Activated naive CD4-positive, alpha-beta T cell treated with anti-CD3 and anti-CD28 coated beads, Interleukin-2, amount 50 U/mL, for 16 hours (primary cell): ENCODE measurements around the gene UNC5A.

ENCODE experiments used
- DNase-seq: peaks from one replicate; pipeline ENCODE4 v3.0.0-alpha.2; 2020

Gene UNC5A

GRCh38 chr5:176810081-176810597 lies at the start of gene UNC5A:
Gene UNC5A, plus strand, starts transcription at chr5:176810559. Its CDS starts 192 bp downstream, at chr5:176810751.
- peak; percentile 72 for DNase-seq

GRCh38 chr5:176761755-176762154 lies 48.6 kb upstream of the UNC5A start:
- DNase-seq: no peak

- no peak for DNase-seq
These were observed 47.9 kb upstream of the UNC5A start for GRCh38 chr5:176762489-176762888.

- DNase-seq: no peak
These were observed 44.7 kb upstream of the UNC5A start for GRCh38 chr5:176765687-176766086.

GRCh38 chr5:176768174-176768970 lies 42.0 kb upstream of the UNC5A start:
- DNase-seq: no peak

- DNase-seq: no peak
These were observed 40.4 kb upstream of the UNC5A start for GRCh38 chr5:176769911-176770310.

GRCh38 chr5:176770431-176770830 lies 39.9 kb upstream of the UNC5A start:
- no peak for DNase-seq

- DNase-seq: no peak
These were observed 39.1 kb upstream of the UNC5A start for GRCh38 chr5:176771102-176771845.

GRCh38 chr5:176772271-176773210 lies 37.8 kb upstream of the UNC5A start:
- DNase-seq: no peak

GRCh38 chr5:176773408-176774035 lies 36.8 kb upstream of the UNC5A start:
- no peak for DNase-seq

GRCh38 chr5:176774216-176775171 lies 35.9 kb upstream of the UNC5A start:
- DNase-seq: no peak

- no peak for DNase-seq
These were observed 35.0 kb upstream of the UNC5A start for GRCh38 chr5:176775409-176775808.

- DNase-seq: no peak
These were observed 34.1 kb upstream of the UNC5A start for GRCh38 chr5:176776141-176776865.

- no peak for DNase-seq
These were observed 33.4 kb upstream of the UNC5A start for GRCh38 chr5:176776916-176777315.

- no peak for DNase-seq
These were observed 31.4 kb upstream of the UNC5A start for GRCh38 chr5:176778921-176779465.

- no peak for DNase-seq
These were observed 30.8 kb upstream of the UNC5A start for GRCh38 chr5:176779537-176779936.

- no peak for DNase-seq
These were observed 29.9 kb upstream of the UNC5A start for GRCh38 chr5:176780176-176781053.

- no peak for DNase-seq
These were observed 29.3 kb upstream of the UNC5A start for GRCh38 chr5:176781054-176781375.
